ENCODE results near the gene SLC1A7. TPM values are rescaled to one million over a fixed set of nuclear protein-coding genes. Genes with fewer than 3 reads are reported as not detected.

Gene SLC1A7
- total and polyA plus RNA-seq, 2 of the 13 experiments (the other 11 are each of a cell fraction or from before 2014, with no cell fraction given), result 0.04 to 2.0 TPM

- TF ChIP-seq ZBTB7B (CRISPR knock-in tag; IDR thresholded peaks at IDR 0.05), result peak; percentile 89
- TF ChIP-seq, protein P1, sequence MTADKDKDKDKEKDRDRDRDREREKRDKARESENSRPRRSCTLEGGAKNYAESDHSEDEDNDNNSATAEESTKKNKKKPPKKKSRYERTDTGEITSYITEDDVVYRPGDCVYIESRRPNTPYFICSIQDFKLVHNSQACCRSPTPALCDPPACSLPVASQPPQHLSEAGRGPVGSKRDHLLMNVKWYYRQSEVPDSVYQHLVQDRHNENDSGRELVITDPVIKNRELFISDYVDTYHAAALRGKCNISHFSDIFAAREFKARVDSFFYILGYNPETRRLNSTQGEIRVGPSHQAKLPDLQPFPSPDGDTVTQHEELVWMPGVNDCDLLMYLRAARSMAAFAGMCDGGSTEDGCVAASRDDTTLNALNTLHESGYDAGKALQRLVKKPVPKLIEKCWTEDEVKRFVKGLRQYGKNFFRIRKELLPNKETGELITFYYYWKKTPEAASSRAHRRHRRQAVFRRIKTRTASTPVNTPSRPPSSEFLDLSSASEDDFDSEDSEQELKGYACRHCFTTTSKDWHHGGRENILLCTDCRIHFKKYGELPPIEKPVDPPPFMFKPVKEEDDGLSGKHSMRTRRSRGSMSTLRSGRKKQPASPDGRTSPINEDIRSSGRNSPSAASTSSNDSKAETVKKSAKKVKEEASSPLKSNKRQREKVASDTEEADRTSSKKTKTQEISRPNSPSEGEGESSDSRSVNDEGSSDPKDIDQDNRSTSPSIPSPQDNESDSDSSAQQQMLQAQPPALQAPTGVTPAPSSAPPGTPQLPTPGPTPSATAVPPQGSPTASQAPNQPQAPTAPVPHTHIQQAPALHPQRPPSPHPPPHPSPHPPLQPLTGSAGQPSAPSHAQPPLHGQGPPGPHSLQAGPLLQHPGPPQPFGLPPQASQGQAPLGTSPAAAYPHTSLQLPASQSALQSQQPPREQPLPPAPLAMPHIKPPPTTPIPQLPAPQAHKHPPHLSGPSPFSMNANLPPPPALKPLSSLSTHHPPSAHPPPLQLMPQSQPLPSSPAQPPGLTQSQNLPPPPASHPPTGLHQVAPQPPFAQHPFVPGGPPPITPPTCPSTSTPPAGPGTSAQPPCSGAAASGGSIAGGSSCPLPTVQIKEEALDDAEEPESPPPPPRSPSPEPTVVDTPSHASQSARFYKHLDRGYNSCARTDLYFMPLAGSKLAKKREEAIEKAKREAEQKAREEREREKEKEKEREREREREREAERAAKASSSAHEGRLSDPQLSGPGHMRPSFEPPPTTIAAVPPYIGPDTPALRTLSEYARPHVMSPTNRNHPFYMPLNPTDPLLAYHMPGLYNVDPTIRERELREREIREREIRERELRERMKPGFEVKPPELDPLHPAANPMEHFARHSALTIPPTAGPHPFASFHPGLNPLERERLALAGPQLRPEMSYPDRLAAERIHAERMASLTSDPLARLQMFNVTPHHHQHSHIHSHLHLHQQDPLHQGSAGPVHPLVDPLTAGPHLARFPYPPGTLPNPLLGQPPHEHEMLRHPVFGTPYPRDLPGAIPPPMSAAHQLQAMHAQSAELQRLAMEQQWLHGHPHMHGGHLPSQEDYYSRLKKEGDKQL (CRISPR knock-in tag; IDR thresholded peaks at IDR 0.05; ENCODE audit: low read depth), result peak; percentile 99
- TF ChIP-seq, protein P2, sequence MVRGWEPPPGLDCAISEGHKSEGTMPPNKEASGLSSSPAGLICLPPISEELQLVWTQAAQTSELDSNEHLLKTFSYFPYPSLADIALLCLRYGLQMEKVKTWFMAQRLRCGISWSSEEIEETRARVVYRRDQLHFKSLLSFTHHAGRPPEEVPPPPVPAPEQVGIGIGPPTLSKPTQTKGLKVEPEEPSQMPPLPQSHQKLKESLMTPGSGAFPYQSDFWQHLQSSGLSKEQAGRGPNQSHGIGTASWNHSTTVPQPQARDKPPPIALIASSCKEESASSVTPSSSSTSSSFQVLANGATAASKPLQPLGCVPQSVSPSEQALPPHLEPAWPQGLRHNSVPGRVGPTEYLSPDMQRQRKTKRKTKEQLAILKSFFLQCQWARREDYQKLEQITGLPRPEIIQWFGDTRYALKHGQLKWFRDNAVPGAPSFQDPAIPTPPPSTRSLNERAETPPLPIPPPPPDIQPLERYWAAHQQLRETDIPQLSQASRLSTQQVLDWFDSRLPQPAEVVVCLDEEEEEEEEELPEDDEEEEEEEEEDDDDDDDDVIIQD (CRISPR knock-in tag; IDR thresholded peaks at IDR 0.05; ENCODE audit: low read depth), result peak; percentile 84
- peak in 1 of 2 experiments; percentile 96; a peak in 2 of 4 replicates for TF ChIP-seq EP300 (IDR thresholded peaks at IDR 0.05; ENCODE audit: low read depth in 2 of 2, low read length in 2 of 2)
- peak; percentile 83; the same call in 1 of the 2 replicates for TF ChIP-seq EP300 (CRISPR knock-in tag; IDR thresholded peaks at IDR 0.05; ENCODE audit: borderline replicate concordance)
- TF ChIP-seq HDAC6 (IDR thresholded peaks at IDR 0.05; ENCODE audit: low read depth, low read length), result no peak
- TF ChIP-seq, protein P3, sequence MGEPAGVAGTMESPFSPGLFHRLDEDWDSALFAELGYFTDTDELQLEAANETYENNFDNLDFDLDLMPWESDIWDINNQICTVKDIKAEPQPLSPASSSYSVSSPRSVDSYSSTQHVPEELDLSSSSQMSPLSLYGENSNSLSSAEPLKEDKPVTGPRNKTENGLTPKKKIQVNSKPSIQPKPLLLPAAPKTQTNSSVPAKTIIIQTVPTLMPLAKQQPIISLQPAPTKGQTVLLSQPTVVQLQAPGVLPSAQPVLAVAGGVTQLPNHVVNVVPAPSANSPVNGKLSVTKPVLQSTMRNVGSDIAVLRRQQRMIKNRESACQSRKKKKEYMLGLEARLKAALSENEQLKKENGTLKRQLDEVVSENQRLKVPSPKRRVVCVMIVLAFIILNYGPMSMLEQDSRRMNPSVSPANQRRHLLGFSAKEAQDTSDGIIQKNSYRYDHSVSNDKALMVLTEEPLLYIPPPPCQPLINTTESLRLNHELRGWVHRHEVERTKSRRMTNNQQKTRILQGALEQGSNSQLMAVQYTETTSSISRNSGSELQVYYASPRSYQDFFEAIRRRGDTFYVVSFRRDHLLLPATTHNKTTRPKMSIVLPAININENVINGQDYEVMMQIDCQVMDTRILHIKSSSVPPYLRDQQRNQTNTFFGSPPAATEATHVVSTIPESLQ (CRISPR knock-in tag; conservative IDR thresholded peaks at IDR 0.05), result no peak
- no peak for TF ChIP-seq MBNL3 (CRISPR knock-in tag; conservative IDR thresholded peaks at IDR 0.05)
- no peak for TF ChIP-seq HIC2 (CRISPR knock-in tag; IDR thresholded peaks at IDR 0.05; ENCODE audit: low read depth)
- no peak for TF ChIP-seq KDM5B (CRISPR knock-in tag; IDR thresholded peaks at IDR 0.05; ENCODE audit: borderline replicate concordance)
- TF ChIP-seq FOXJ3 (CRISPR knock-in tag; IDR thresholded peaks at IDR 0.05; ENCODE audit: borderline replicate concordance), result peak; percentile 93; the same call in 1 of the 2 replicates
- no peak for TF ChIP-seq BRD4 (CRISPR knock-in tag; IDR thresholded peaks at IDR 0.05)
- no peak for TF ChIP-seq BHLHE40 (IDR thresholded peaks at IDR 0.05; ENCODE audit: low read length)
- TF ChIP-seq ZNF614 (CRISPR knock-in tag; IDR thresholded peaks at IDR 0.05; ENCODE audit: borderline replicate concordance), result peak; percentile 91
- TF ChIP-seq, protein P4, sequence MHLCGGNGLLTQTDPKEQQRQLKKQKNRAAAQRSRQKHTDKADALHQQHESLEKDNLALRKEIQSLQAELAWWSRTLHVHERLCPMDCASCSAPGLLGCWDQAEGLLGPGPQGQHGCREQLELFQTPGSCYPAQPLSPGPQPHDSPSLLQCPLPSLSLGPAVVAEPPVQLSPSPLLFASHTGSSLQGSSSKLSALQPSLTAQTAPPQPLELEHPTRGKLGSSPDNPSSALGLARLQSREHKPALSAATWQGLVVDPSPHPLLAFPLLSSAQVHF (CRISPR knock-in tag; IDR thresholded peaks at IDR 0.05), result no peak
Observed at GRCh38 chr1:53107570-53108322, 34.7 kb downstream of the SLC1A7 start (continued).

Measured in HepG2 (cell line).